Natural killer cell treated with Interleukin-12 subunit alpha and Interleukin-12 subunit beta and Interleukin-15 and Interleukin-18, amount 100 ng/mL, for 72 hours (primary cell): Measurements from ENCODE around the gene PTPN22. TPM values are rescaled to one million over a fixed set of nuclear protein-coding genes. Genes with fewer than 3 reads are reported as not detected.
"Not testable (repeated sequence)": the region's sequence is repeated elsewhere in the genome, so short reads cannot be mapped to it uniquely, and the experiment has no call there.

Experiments
- ATAC-seq, 2 donors: fragments of 150-1000 bp; cut with Tn5 transposase in 1 of 2; sonication (Bioruptor Pico), chemical (Tn5 transposase) in 1 of 2; 2 replicates each; pipeline ENCODE4 v1.10.0; 2021
- DNase-seq: peaks from one replicate; pipeline ENCODE4 v3.0.0; 2022; ENCODE audit warnings: low spot score
- H3K27ac Mint-ChIP-seq, 2 donors: 1 replicate in 1 of 2; 2 replicates in 1 of 2; pipeline ENCODE4 v1.8.0; 2022; ENCODE audit warnings: mixed read lengths in 2 of 2, mild to moderate bottlenecking in 1 of 2, moderate library complexity in 1 of 2
- H3K27me3 Mint-ChIP-seq, 2 donors: 1 replicate in 1 of 2; 2 replicates in 1 of 2; pipeline ENCODE4 v1.8.0; 2022; ENCODE audit warnings: mixed read lengths in 2 of 2
- H3K36me3 Mint-ChIP-seq: one replicate; pipeline ENCODE4 v1.8.0; 2022; ENCODE audit warnings: mixed read lengths
- H3K4me1 Mint-ChIP-seq, 2 donors: 1 replicate in 1 of 2; 2 replicates in 1 of 2; pipeline ENCODE4 v1.8.0; 2022; ENCODE audit warnings: low read depth in 2 of 2, mixed read lengths in 2 of 2, mild to moderate bottlenecking in 1 of 2
- H3K4me3 Mint-ChIP-seq: one replicate; pipeline ENCODE4 v1.8.0; 2022; ENCODE audit warnings: mixed read lengths
- H3K9me3 Mint-ChIP-seq: 2 replicates; pipeline ENCODE4 v1.8.0; 2022; ENCODE audit warnings: mixed read lengths
- total RNA-seq, 2 donors: library from RNA; stranded (reverse); gene quantifications; one replicate each; pipeline ENCODE4 v1.2.3, GENCODE V29; 2022

The PTPN22 gene
- total RNA-seq, 2 donors from 2014 or later: 24.6 to 26.0 TPM

DNA sequence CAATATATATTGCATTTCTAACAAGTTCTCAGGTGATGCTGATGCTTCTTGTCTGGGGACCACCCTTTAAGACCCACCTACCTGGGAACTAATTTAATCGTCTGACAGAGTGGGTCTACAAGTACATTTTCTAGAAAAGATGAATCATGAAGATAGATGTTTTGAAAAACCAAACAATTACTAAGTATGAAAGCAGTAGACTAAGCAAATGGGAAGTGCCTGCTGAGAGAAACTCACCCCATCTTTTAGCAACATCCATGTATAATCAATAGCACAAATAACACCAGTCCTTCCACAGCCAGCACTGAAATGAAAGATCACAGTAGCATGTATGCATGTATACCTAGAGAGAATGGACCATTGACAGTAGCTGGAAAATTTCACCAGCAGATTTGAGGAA is 17.3 kb downstream of the PTPN22 start:
- H3K4me3 Mint-ChIP-seq: no peak overlapping the region
- H3K27me3 Mint-ChIP-seq: no peaks in the 10 kb centered on the region
- no peak for DNase-seq
- H3K36me3 Mint-ChIP-seq: peaks cover 13% of the 10 kb centered on the region
- no peak for ATAC-seq
- peaks cover 18 to 26% of the 10 kb centered on the region in 2 donors for H3K4me1 Mint-ChIP-seq
- H3K9me3 Mint-ChIP-seq: no peaks in the 10 kb centered on the region
- no peak overlapping the region for H3K27ac Mint-ChIP-seq

DNA sequence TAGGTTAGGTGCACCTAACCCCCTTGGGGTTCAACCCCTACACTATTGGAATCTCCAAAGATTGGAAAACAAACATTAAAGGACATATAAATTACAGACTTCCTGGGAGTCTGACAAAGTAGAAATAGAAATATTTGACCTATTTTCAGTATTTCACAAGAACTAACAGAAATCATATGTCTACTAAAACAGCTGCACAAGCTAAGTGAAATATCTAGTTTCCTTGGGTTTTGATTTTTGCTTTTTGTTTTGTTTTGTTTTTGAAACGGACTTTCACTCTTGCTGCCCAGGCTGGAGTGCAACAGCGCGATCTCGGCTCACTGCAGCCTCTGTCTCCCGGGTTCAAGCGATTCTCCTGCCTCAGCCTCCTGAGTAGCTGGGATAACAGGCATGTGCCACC is 18.8 kb downstream of the PTPN22 start:
- DNase-seq, H3K9me3 Mint-ChIP-seq, H3K27me3 Mint-ChIP-seq, H3K4me3 Mint-ChIP-seq, H3K27ac Mint-ChIP-seq, ATAC-seq: not testable (repeated sequence)
- H3K36me3 Mint-ChIP-seq: peaks cover 12% of the 10 kb centered on the region
- peaks cover 15 to 19% of the 10 kb centered on the region in 2 donors for H3K4me1 Mint-ChIP-seq

- no peak for ATAC-seq
Observed at GRCh38 chr1:113850127-113850796, 21.2 kb downstream of the PTPN22 start.

DNA sequence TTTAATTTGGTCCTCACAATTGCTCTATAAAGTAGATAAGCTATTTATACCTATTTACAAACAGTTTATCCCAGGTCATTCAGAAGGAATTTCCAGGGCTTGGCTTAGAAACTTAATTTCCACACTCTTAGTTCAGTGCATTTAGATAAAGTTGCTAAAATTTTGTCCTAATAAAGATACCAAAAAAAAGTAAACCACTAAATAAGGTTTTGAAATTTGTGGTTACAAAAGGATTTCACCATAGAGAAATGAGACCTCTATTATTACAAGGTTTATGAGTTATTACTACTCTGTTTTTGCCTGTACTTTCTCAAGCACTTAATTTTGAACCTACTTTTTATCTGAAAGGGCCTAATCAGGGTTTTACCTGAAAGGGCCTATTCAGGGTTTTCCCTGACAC is 22.4 kb downstream of the PTPN22 start:
- H3K27ac Mint-ChIP-seq: peak overlapping the region in 1 of 2 donors; percentile 11
- no peaks in the 10 kb centered on the region for H3K9me3 Mint-ChIP-seq
- peaks cover 11 to 16% of the 10 kb centered on the region in 2 donors for H3K4me1 Mint-ChIP-seq
- no peak overlapping the region for H3K4me3 Mint-ChIP-seq
- DNase-seq (no peak), ATAC-seq (no peak)
- no peaks in the 10 kb centered on the region for H3K27me3 Mint-ChIP-seq
- peaks cover 22% of the 10 kb centered on the region for H3K36me3 Mint-ChIP-seq

More at GRCh38 chr1:113850127-113850796, 21.2 kb downstream of the PTPN22 start:
- Mint-ChIP-seq H3K27ac (peak overlapping the region; percentile 73 to 91), H3K27me3 (no peaks in the 10 kb centered on the region), H3K36me3 (peaks cover 26% of the 10 kb centered on the region), H3K4me1 (peaks cover 15 to 19% of the 10 kb centered on the region in 2 donors), H3K4me3 (peak overlapping the region; percentile 36), H3K9me3 (no peaks in the 10 kb centered on the region)
- no peak for DNase-seq

DNA sequence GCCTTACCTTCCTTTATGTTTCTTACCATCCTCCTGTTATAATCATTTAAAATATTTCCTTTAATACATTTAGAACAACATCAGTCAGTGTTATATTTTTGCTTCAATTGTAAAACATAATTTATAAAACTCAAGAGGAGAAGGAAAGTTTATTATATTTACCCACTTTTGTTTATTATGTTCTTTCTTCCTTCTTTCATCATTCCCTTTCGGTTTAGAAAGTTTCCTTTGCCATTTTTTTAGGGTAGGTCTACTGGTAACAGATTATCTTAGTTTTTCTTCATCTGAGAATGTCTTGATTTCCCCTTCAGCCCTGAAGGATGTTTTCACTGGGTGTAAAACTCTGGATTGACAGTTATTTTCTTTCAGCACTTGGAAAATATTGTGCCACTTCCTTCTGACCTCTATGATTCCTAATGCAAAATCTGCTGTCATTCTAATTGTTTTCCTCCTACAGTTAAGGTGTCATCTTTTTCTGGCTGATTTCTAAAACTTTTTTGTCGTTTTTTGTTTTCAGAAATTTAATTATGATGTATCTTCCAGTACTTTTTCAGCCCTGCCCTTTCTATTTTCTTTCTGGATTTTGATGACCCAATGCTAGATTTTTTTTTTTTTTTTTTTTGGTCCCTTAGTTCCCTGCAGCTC is 25.0 kb downstream of the PTPN22 start:
- Mint-ChIP-seq H3K36me3 (peaks cover 22% of the 10 kb centered on the region), H3K4me1 (peaks cover 10 to 14% of the 10 kb centered on the region in 2 donors), H3K4me3 (no peak overlapping the region), H3K9me3 (no peaks in the 10 kb centered on the region), H3K27me3 (no peaks in the 10 kb centered on the region), H3K27ac (peak overlapping the region; percentile 4 to 8)
- ATAC-seq: no peak
- no peak for DNase-seq

- Mint-ChIP-seq H3K27me3 (no peaks in the 10 kb centered on the region), H3K4me3 (no peak overlapping the region), H3K36me3 (peaks cover 16% of the 10 kb centered on the region), H3K27ac (peak overlapping the region in 1 of 2 donors; percentile 22), H3K9me3 (no peaks in the 10 kb centered on the region), H3K4me1 (peaks cover 0 to 5% of the 10 kb centered on the region in 2 donors)
- no peak for ATAC-seq
- DNase-seq: no peak
Observed at GRCh38 chr1:113836534-113836933, 35.0 kb downstream of the PTPN22 start.

- Mint-ChIP-seq H3K27me3 (no peaks in the 10 kb centered on the region), H3K36me3 (peaks cover 15% of the 10 kb centered on the region), H3K9me3 (no peaks in the 10 kb centered on the region), H3K4me1 (peaks cover 0 to 5% of the 10 kb centered on the region in 2 donors), H3K27ac (peak overlapping the region in 1 of 2 donors; percentile 22), H3K4me3 (no peak overlapping the region)
- ATAC-seq (no peak), DNase-seq (no peak)
Observed at GRCh38 chr1:113835686-113836290, 35.7 kb downstream of the PTPN22 start.

DNA sequence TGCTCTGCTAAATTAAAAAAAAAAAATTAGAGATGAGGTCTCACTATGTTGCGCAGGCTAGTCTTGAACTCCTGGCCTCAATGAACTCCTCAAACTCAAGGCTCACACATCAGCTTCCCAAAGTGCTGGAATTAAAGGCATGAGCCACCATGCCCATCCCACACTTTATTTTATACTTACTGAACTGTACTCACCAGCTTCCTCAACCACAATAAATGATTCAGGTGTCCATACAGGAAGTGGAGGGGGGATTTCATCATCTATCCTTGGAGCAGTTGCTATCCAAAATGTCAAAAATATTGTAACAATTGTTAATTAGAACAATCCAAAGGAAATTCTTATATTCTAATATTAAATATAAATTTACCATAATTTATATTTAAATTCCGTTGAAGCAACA is 36.8 kb downstream of the PTPN22 start:
- Mint-ChIP-seq H3K27me3 (no peaks in the 10 kb centered on the region), H3K9me3 (no peaks in the 10 kb centered on the region), H3K4me1 (peaks cover 0 to 5% of the 10 kb centered on the region in 2 donors), H3K4me3 (no peak overlapping the region), H3K36me3 (peaks cover 10% of the 10 kb centered on the region), H3K27ac (no peak overlapping the region)
- DNase-seq (no peak), ATAC-seq (no peak)

DNA sequence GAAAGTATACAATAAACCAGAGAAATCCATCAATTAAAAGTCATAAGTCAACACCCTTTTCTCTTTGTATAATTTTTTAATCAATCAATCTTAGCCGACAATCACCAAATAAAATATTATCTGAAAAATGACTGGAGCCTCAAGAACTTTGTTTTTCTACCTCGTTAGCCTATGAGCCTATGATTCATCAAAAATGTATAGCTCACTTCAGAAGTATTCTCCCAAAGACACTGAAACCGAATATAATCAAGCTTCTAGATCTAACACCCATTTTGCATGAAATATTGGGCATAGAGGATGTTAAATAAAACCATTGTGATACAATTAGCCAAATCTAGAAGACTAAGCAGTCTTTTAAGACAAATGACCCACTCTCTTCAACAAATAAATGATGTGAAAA is 41.5 kb downstream of the PTPN22 start:
- no peaks in the 10 kb centered on the region for H3K27me3 Mint-ChIP-seq
- DNase-seq (no peak), ATAC-seq (no peak)
- H3K27ac Mint-ChIP-seq: no peak overlapping the region
- H3K9me3 Mint-ChIP-seq: no peaks in the 10 kb centered on the region
- H3K4me1 Mint-ChIP-seq: no peaks in the 10 kb centered on the region
- peaks cover 12% of the 10 kb centered on the region for H3K36me3 Mint-ChIP-seq
- no peak overlapping the region for H3K4me3 Mint-ChIP-seq

DNA sequence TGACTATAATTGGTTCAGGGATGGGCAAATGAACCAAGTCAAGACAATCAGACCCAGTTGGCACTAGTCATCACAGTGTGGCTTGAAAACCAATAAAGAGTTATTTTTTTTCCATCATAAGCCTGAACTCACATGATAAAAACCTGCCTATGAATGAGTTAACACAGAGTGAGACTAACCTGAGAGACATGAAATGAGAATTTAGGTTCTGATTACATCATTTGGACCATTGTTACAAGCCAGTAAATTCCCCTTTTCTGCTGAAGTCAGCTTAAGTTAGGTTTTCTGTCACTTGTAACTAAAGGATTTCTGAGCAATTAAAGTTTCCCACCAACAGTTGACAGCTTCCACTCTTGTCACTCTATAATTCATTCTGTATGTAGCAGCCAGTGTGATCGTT is 49.6 kb downstream of the PTPN22 start:
- H3K9me3 Mint-ChIP-seq: no peaks in the 10 kb centered on the region
- H3K27ac Mint-ChIP-seq: peak overlapping the region; percentile 1 to 7
- DNase-seq: no peak
- H3K36me3 Mint-ChIP-seq: peaks cover 6% of the 10 kb centered on the region
- no peaks in the 10 kb centered on the region for H3K4me1 Mint-ChIP-seq
- ATAC-seq: no peak
- no peak overlapping the region for H3K4me3 Mint-ChIP-seq
- no peaks in the 10 kb centered on the region for H3K27me3 Mint-ChIP-seq

GRCh38 chr1:113818578-113818977 is 52.9 kb downstream of the PTPN22 start:
- H3K4me1 Mint-ChIP-seq: no peaks in the 10 kb centered on the region
- peak overlapping the region in 1 of 2 donors; percentile 61 for H3K27ac Mint-ChIP-seq
- H3K4me3 Mint-ChIP-seq: no peak overlapping the region
- peaks cover 6% of the 10 kb centered on the region for H3K36me3 Mint-ChIP-seq
- ATAC-seq (no peak), DNase-seq (no peak)
- no peaks in the 10 kb centered on the region for H3K27me3 Mint-ChIP-seq
- no peaks in the 10 kb centered on the region for H3K9me3 Mint-ChIP-seq

DNA sequence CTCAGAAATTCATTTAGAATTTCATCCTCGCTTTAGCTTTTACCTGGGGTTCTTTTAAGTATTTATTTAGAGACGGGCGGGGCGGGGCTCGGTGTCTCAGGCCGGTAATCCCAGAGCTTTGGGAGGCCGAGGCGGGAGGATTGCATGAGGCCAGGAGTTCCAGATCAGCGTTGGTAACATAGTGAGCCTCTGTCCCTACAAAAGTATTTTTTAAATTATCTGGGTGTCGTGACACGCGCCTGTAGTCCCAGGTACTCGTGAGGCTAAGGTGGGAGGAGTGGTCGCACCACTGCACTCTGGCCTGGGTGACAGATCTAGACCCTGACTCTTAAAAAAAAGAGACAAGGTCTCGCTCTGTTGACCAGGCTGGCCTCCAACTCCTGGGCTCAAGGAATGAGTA is 58.3 kb downstream of the PTPN22 start:
- no peaks in the 10 kb centered on the region for H3K27me3 Mint-ChIP-seq

GRCh38 chr1:113812661-113813135 is 58.8 kb downstream of the PTPN22 start:
- ATAC-seq (no peak), DNase-seq (peak; percentile 62)
- H3K27ac Mint-ChIP-seq: peak overlapping the region; percentile 95 to 98
- peaks cover 13 to 33% of the 10 kb centered on the region in 2 donors for H3K4me1 Mint-ChIP-seq
- H3K36me3 Mint-ChIP-seq: peaks cover 4% of the 10 kb centered on the region
- no peaks in the 10 kb centered on the region for H3K9me3 Mint-ChIP-seq
- no peaks in the 10 kb centered on the region for H3K27me3 Mint-ChIP-seq
- H3K4me3 Mint-ChIP-seq: peak overlapping the region; percentile 99

More for the DNA sequence above, 58.3 kb downstream of the PTPN22 start:
- no peaks in the 10 kb centered on the region for H3K9me3 Mint-ChIP-seq
- H3K4me3 Mint-ChIP-seq: peak overlapping the region; percentile 99
- H3K4me1 Mint-ChIP-seq: peaks cover 12 to 32% of the 10 kb centered on the region in 2 donors
- no peak for DNase-seq
- H3K27ac Mint-ChIP-seq: peak overlapping the region; percentile 95 to 98
- H3K36me3 Mint-ChIP-seq: peaks cover 4% of the 10 kb centered on the region
- no peak for ATAC-seq
